H9 (cell line): ENCODE measurements around the gene STXBP5L. TPM values are rescaled to one million over a fixed set of nuclear protein-coding genes. Genes with fewer than 3 reads are reported as not detected.

Source experiments
- DNase-seq: peaks from one replicate; pipeline ENCODE4 v3.0.0-alpha.2; 2017
- H2AFZ ChIP-seq: one replicate; pipeline ENCODE4 v1.6.1; 2013; ENCODE audit warnings: mild to moderate bottlenecking, low read length, control low read depth, moderate library complexity
- H2AK5ac ChIP-seq: 2 replicates; pipeline ENCODE4 v1.6.1; 2013; ENCODE audit warnings: low read length, control low read depth, mixed read lengths; ENCODE audit not compliant: insufficient read length
- H2BK120ac ChIP-seq: one replicate; pipeline ENCODE4 v1.6.1; 2013; ENCODE audit warnings: low read depth, mild to moderate bottlenecking, low read length, control low read depth, inconsistent platforms; ENCODE audit not compliant: poor library complexity, severe bottlenecking
- H2BK12ac ChIP-seq: 2 replicates; pipeline ENCODE4 v1.6.1; 2013; ENCODE audit warnings: low read length, control low read depth, mixed read lengths, low read depth; ENCODE audit not compliant: insufficient read length
- H2BK15ac ChIP-seq: 2 replicates; pipeline ENCODE4 v1.6.1; 2013; ENCODE audit warnings: low read depth, low read length, control low read depth
- H2BK20ac ChIP-seq: one replicate; pipeline ENCODE4 v1.6.1; 2013; ENCODE audit warnings: low read depth, mild to moderate bottlenecking, low read length, control low read depth, inconsistent platforms; ENCODE audit not compliant: poor library complexity, severe bottlenecking
- H2BK5ac ChIP-seq: 2 replicates; pipeline ENCODE4 v1.6.1; 2013; ENCODE audit warnings: low read length, control low read depth, mixed read lengths; ENCODE audit not compliant: insufficient read length
- H3K14ac ChIP-seq: 2 replicates; pipeline ENCODE4 v1.6.1; 2013; ENCODE audit warnings: low read length, control low read depth; ENCODE audit not compliant: insufficient read depth
- H3K18ac ChIP-seq: 2 replicates; pipeline ENCODE4 v1.6.1; 2013; ENCODE audit warnings: low read depth, mild to moderate bottlenecking, mixed read lengths, low read length, control low read depth; ENCODE audit not compliant: insufficient read length
- H3K23ac ChIP-seq: 2 replicates; pipeline ENCODE4 v1.6.1; 2013; ENCODE audit warnings: low read length, control low read depth, mixed read lengths, low read depth; ENCODE audit not compliant: insufficient read length
- H3K23me2 ChIP-seq: 2 replicates; pipeline ENCODE4 v1.6.1; 2013; ENCODE audit warnings: low read depth, mild to moderate bottlenecking, mixed read lengths, low read length, control low read depth; ENCODE audit not compliant: insufficient read length, poor library complexity, severe bottlenecking
- H3K27ac ChIP-seq: 2 replicates; pipeline ENCODE4 v1.5.1; 2013; ENCODE audit warnings: low read length, control low read depth, mixed read lengths, low read depth; ENCODE audit not compliant: insufficient read length
- H3K27me3 ChIP-seq: 2 replicates; pipeline ENCODE4 v1.6.1; 2013; ENCODE audit warnings: low read length, control low read depth, inconsistent platforms; ENCODE audit not compliant: insufficient read depth
- H3K4ac ChIP-seq: 2 replicates; pipeline ENCODE4 v1.6.1; 2013; ENCODE audit warnings: low read depth, mild to moderate bottlenecking, control low read depth, inconsistent platforms, low read length, moderate library complexity
- H3K4me1 ChIP-seq: 2 replicates; pipeline ENCODE4 v1.6.1; 2013; ENCODE audit warnings: low read length, control low read depth, inconsistent platforms; ENCODE audit not compliant: insufficient read depth
- H3K4me2 ChIP-seq: 2 replicates; pipeline ENCODE4 v1.6.1; 2013; ENCODE audit warnings: low read length, control low read depth, mixed read lengths; ENCODE audit not compliant: insufficient read length, insufficient read depth
- H3K56ac ChIP-seq: 2 replicates; pipeline ENCODE4 v1.6.1; 2013; ENCODE audit warnings: low read depth, mild to moderate bottlenecking, mixed read lengths, low read length, control low read depth; ENCODE audit not compliant: insufficient read length
- H3K79me1 ChIP-seq: 2 replicates; pipeline ENCODE4 v1.6.1; 2013; ENCODE audit warnings: low read depth, mild to moderate bottlenecking, moderate library complexity, low read length, control low read depth, inconsistent platforms; ENCODE audit not compliant: insufficient read depth, poor library complexity, severe bottlenecking
- H3K79me2 ChIP-seq: 2 replicates; pipeline ENCODE4 v1.6.1; 2013; ENCODE audit warnings: low read length, control low read depth, inconsistent platforms; ENCODE audit not compliant: insufficient read depth
- H3K9ac ChIP-seq: 2 replicates; pipeline ENCODE4 v1.6.1; 2013; ENCODE audit warnings: low read length, control low read depth, mixed read lengths; ENCODE audit not compliant: insufficient read length; ENCODE audit errors: extremely low read depth
- H3K9me3 ChIP-seq: one replicate; pipeline ENCODE4 v1.6.1; 2013; ENCODE audit warnings: low read depth, low read length, inconsistent platforms; ENCODE audit not compliant: control insufficient read depth
- H3T11ph ChIP-seq: one replicate; pipeline ENCODE4 v1.6.1; 2013; ENCODE audit warnings: mild to moderate bottlenecking, low read length, control low read depth, inconsistent platforms
- H4K20me1 ChIP-seq: one replicate; pipeline ENCODE4 v1.6.1; 2013; ENCODE audit not compliant: control insufficient read depth, insufficient read length, insufficient read depth
- H4K5ac ChIP-seq: 2 replicates; pipeline ENCODE4 v1.6.1; 2013; ENCODE audit warnings: low read depth, mild to moderate bottlenecking, mixed read lengths, low read length, control low read depth; ENCODE audit not compliant: insufficient read length
- H4K8ac ChIP-seq: replicated peaks from 2 replicates; pipeline ENCODE4 v1.6.1; 2013; ENCODE audit warnings: low read length, control low read depth, mixed read lengths, low read depth; ENCODE audit not compliant: insufficient read length
- H4K91ac ChIP-seq: 2 replicates; pipeline ENCODE4 v1.6.1; 2013; ENCODE audit warnings: low read depth, mild to moderate bottlenecking, moderate library complexity, mixed read lengths, low read length, control low read depth; ENCODE audit not compliant: insufficient read length
- H3K27ac Mint-ChIP-seq, 3 experiments: 2 replicates in 2 of 3; 3 replicates in 1 of 3; pipeline ENCODE4 v1.8.0; 2020 to 2021; ENCODE audit warnings: mixed read lengths in 3 of 3, mild to moderate bottlenecking in 1 of 3, moderate library complexity in 1 of 3
- H3K27me3 Mint-ChIP-seq: 2 replicates; pipeline ENCODE4 v1.8.0; 2021; ENCODE audit warnings: low read depth, mild to moderate bottlenecking, moderate library complexity, mixed read lengths
- H3K36me3 Mint-ChIP-seq, 3 experiments: 2 replicates in 2 of 3; 3 replicates in 1 of 3; pipeline ENCODE4 v1.8.0; 2020 to 2021; ENCODE audit warnings: low read depth in 3 of 3, mixed read lengths in 3 of 3; ENCODE audit not compliant: insufficient read depth in 1 of 3
- H3K4me1 Mint-ChIP-seq, 2 experiments: 2 replicates each; pipeline ENCODE4 v1.8.0; 2020; ENCODE audit warnings: mixed read lengths in 2 of 2
- H3K4me3 Mint-ChIP-seq, 2 experiments: 2 replicates in 1 of 2; 3 replicates in 1 of 2; pipeline ENCODE4 v1.8.0; 2020 to 2021; ENCODE audit warnings: mild to moderate bottlenecking in 2 of 2, mixed read lengths in 2 of 2, moderate library complexity in 1 of 2
- H3K9me3 Mint-ChIP-seq, 2 experiments: 2 replicates in 1 of 2; 3 replicates in 1 of 2; pipeline ENCODE4 v1.8.0; 2020; ENCODE audit warnings: mild to moderate bottlenecking in 2 of 2, mixed read lengths in 2 of 2, moderate library complexity in 1 of 2
- CTCF ChIP-seq: fragments of 200-600 bp; sonication (generic); conservative IDR thresholded peaks from 3 replicates; pipeline ENCODE4 v1.8.0; 2021; ENCODE audit warnings: antibody characterized with exemption, mild to moderate bottlenecking
- WGBS: extraction: QIAGEN DNeasy Blood & Tissue Kit; methylation state at CpG from one replicate; pipeline ENCODE4 v1.1.7; 2013; ENCODE audit warnings: missing lambda C conversion rate, low lambda C conversion rate, mixed read lengths; ENCODE audit not compliant: insufficient read length; ENCODE audit errors: extremely low coverage; 5-methylcytosine and 5-hydroxymethylcytosine counted together
- total RNA-seq: library from RNA; stranded (reverse); gene quantifications from 2 replicates; pipeline ENCODE4 v1.2.1, GENCODE V29; 2021

STXBP5L gene
- total RNA-seq, 1 experiment from 2014 or later, result 4.7 TPM

GRCh38 chr3:121063628-121064027, 155.6 kb downstream of the STXBP5L start:
- Histone ChIP-seq H2BK5ac (no peak overlapping the region), H3K4me1 (no peaks in the 10 kb centered on the region; the same call in 1 of the 2 replicates), H3K4ac (no peak overlapping the region), H3K23me2 (no peaks in the 10 kb centered on the region), H3K23ac (no peak overlapping the region), H3T11ph (no peak overlapping the region), H4K8ac (no peak overlapping the region), H2AK5ac (no peak overlapping the region), H3K9me3 (no peaks in the 10 kb centered on the region), H2BK12ac (no peak overlapping the region), H3K27me3 (no peaks in the 10 kb centered on the region), H4K5ac (no peak overlapping the region), H2BK20ac (no peak overlapping the region), H2BK120ac (no peak overlapping the region), H3K56ac (no peak overlapping the region), H2AFZ (no peak overlapping the region), H3K79me2 (no peaks in the 10 kb centered on the region), H3K14ac (no peak overlapping the region), H2BK15ac (no peak overlapping the region), H3K27ac (no peak overlapping the region), H3K79me1 (no peaks in the 10 kb centered on the region), H4K20me1 (no peaks in the 10 kb centered on the region), H4K91ac (no peak overlapping the region), H3K9ac (no peak overlapping the region), H3K18ac (no peak overlapping the region), H3K4me2 (no peak overlapping the region)
- no peak for TF ChIP-seq CTCF
- Mint-ChIP-seq H3K27ac (peak overlapping the region in 1 of 3 experiments; percentile 89; a peak in 2 of 7 replicates), H3K4me3 (no peak overlapping the region), H3K36me3 (peaks cover 4 to 12% (median 5%) of the 10 kb centered on the region in 3 experiments; a peak in 6 of 7 replicates), H3K9me3 (no peaks in the 10 kb centered on the region; a peak in 2 of 5 replicates), H3K27me3 (peaks cover 2% of the 10 kb centered on the region; the same call in 1 of the 2 replicates), H3K4me1 (peaks cover 12 to 17% of the 10 kb centered on the region in 2 experiments)
- WGBS, result no CpG with 5 or more reads among the region's 6 CpGs
- DNase-seq, result peak; percentile 47
